SK-N-SH treated with all-trans-retinoic acid at 6 μM for 48 hours (cell line): ENCODE results near the gene ELOVL7.

Experiments
- ATAC-seq: fragments of 200-7000 bp; cut with Tn5 transposase; 3 replicates; pipeline ENCODE4 v1.9.1; 2020; ENCODE audit warnings: mild to moderate bottlenecking, moderate library complexity
- ARNTL ChIP-seq: fragments of 450-650 bp; formaldehyde crosslinking; IDR thresholded peaks from 2 replicates; pipeline ENCODE4 v1.5.0; 2020; ENCODE audit warnings: low read depth, mild to moderate bottlenecking, moderate library complexity, borderline replicate concordance
- BACH2 ChIP-seq: fragments of 250-450 bp; sonication (Bioruptor Pico); IDR thresholded peaks from 2 replicates; pipeline ENCODE4 v1.9.0; 2021; ENCODE audit warnings: mild to moderate bottlenecking, borderline replicate concordance
- CREB5 ChIP-seq: fragments of 250-450 bp; sonication (Bioruptor Pico); IDR thresholded peaks from 2 replicates; pipeline ENCODE4 v1.5.1; 2020; ENCODE audit warnings: low read depth, mild to moderate bottlenecking, moderate library complexity
- CSDC2 ChIP-seq: fragments of 250-450 bp; sonication (Bioruptor Pico); IDR thresholded peaks from 2 replicates; pipeline ENCODE4 v1.5.0; 2020; ENCODE audit warnings: mild to moderate bottlenecking, moderate library complexity
- CSRNP3 ChIP-seq: fragments of 250-450 bp; sonication (Bioruptor Pico); IDR thresholded peaks from 2 replicates; pipeline ENCODE4 v1.5.1; 2021; ENCODE audit warnings: mild to moderate bottlenecking, moderate library complexity
- ESRRG ChIP-seq: fragments of 250-450 bp; sonication (Bioruptor Pico); IDR thresholded peaks from 2 replicates; pipeline ENCODE4 v1.6.1; 2021; ENCODE audit warnings: mild to moderate bottlenecking
- GLIS3 ChIP-seq: fragments of 250-450 bp; sonication (Bioruptor Pico); IDR thresholded peaks from 2 replicates; pipeline ENCODE4 v1.5.0; 2020; ENCODE audit warnings: mild to moderate bottlenecking, moderate library complexity
- ISL1 ChIP-seq: fragments of 250-450 bp; sonication (Bioruptor Pico); IDR thresholded peaks from 2 replicates; pipeline ENCODE4 v2.1.2; 2022; ENCODE audit warnings: mild to moderate bottlenecking, moderate library complexity
- OSR1 ChIP-seq: fragments of 250-450 bp; sonication (Bioruptor Pico); IDR thresholded peaks from 2 replicates; pipeline ENCODE4 v1.8.0; 2022; ENCODE audit warnings: moderate library complexity, mild to moderate bottlenecking, inconsistent platforms
- PATZ1 ChIP-seq: fragments of 250-450 bp; sonication (Bioruptor Pico); IDR thresholded peaks from 2 replicates; pipeline ENCODE4 v1.8.0; 2020; ENCODE audit warnings: mild to moderate bottlenecking, moderate library complexity, borderline replicate concordance
- POU6F1 ChIP-seq: fragments of 250-450 bp; sonication (Bioruptor Pico); IDR thresholded peaks from 2 replicates; pipeline ENCODE4 v1.8.0; 2021; ENCODE audit warnings: low read depth, mild to moderate bottlenecking, moderate library complexity, borderline replicate concordance
- PPARA ChIP-seq: fragments of 250-450 bp; sonication (Bioruptor Pico); IDR thresholded peaks from 2 replicates; pipeline ENCODE4 v1.5.0; 2020; ENCODE audit warnings: mild to moderate bottlenecking, borderline replicate concordance
- RARB ChIP-seq: fragments of 250-450 bp; sonication (Bioruptor Pico); IDR thresholded peaks from 2 replicates; pipeline ENCODE4 v1.8.0; 2021; ENCODE audit warnings: mild to moderate bottlenecking, moderate library complexity
- SNAI2 ChIP-seq: fragments of 250-450 bp; sonication (Bioruptor Pico); IDR thresholded peaks from 2 replicates; pipeline ENCODE4 v1.5.0; 2020; ENCODE audit warnings: mild to moderate bottlenecking, moderate library complexity
- TCF4 ChIP-seq: fragments of 250-450 bp; sonication (Bioruptor Pico); IDR thresholded peaks from 2 replicates; pipeline ENCODE4 v1.8.0; 2021; ENCODE audit warnings: mild to moderate bottlenecking, moderate library complexity, borderline replicate concordance
- TOX ChIP-seq: fragments of 250-450 bp; sonication (Bioruptor Pico); IDR thresholded peaks from 2 replicates; pipeline ENCODE4 v1.8.0; 2021; ENCODE audit warnings: mild to moderate bottlenecking, moderate library complexity, borderline replicate concordance
- TSHZ2 ChIP-seq: fragments of 250-450 bp; sonication (Bioruptor Pico); IDR thresholded peaks from 2 replicates; pipeline ENCODE4 v1.5.0; 2020; ENCODE audit warnings: mild to moderate bottlenecking, moderate library complexity
- ZFP3 ChIP-seq: fragments of 250-450 bp; sonication (Bioruptor Pico); IDR thresholded peaks from 2 replicates; pipeline ENCODE4 v1.5.0; 2020; ENCODE audit warnings: mild to moderate bottlenecking, moderate library complexity
- ZFP30 ChIP-seq: fragments of 450-650 bp; formaldehyde crosslinking; IDR thresholded peaks from 2 replicates; pipeline ENCODE4 v1.5.0; 2022; ENCODE audit warnings: mild to moderate bottlenecking, moderate library complexity
- ZNF565 ChIP-seq: fragments of 450-650 bp; formaldehyde crosslinking; conservative IDR thresholded peaks from 2 replicates; pipeline ENCODE4 v1.5.0; 2020; ENCODE audit warnings: low read depth, mild to moderate bottlenecking, moderate library complexity
- ZNF70 ChIP-seq: fragments of 450-650 bp; formaldehyde crosslinking; IDR thresholded peaks from 2 replicates; pipeline ENCODE4 v1.5.0; 2020; ENCODE audit warnings: mild to moderate bottlenecking, moderate library complexity
- ZNF8 ChIP-seq: fragments of 450-650 bp; formaldehyde crosslinking; IDR thresholded peaks from 2 replicates; pipeline ENCODE4 v1.5.0; 2020; ENCODE audit warnings: mild to moderate bottlenecking, moderate library complexity

Gene ELOVL7

GRCh38 chr5:60856066-60856465 lies 12.0 kb upstream of the ELOVL7 start:
- ATAC-seq = no peak

GRCh38 chr5:60852940-60853339 lies 8.9 kb upstream of the ELOVL7 start:
- TF ChIP-seq ZNF8 (CRISPR knock-in tag) = no peak
- no peak for ATAC-seq

More at GRCh38 chr5:60856066-60856465, 12.0 kb upstream of the ELOVL7 start:
- TF ChIP-seq ZNF8 (CRISPR knock-in tag) (no peak), ARNTL (no peak), ZFP30 (no peak), ISL1 (no peak), ZNF70 (CRISPR knock-in tag) (no peak), GLIS3 (no peak), ZFP3 (CRISPR knock-in tag) (no peak), BACH2 (no peak), TCF4 (CRISPR knock-in tag) (no peak), ESRRG (CRISPR knock-in tag) (no peak), CREB5 (CRISPR knock-in tag) (no peak), CSDC2 (CRISPR knock-in tag) (no peak), OSR1 (CRISPR knock-in tag) (no peak), PPARA (CRISPR knock-in tag) (no peak), PATZ1 (CRISPR knock-in tag) (no peak), TSHZ2 (CRISPR knock-in tag) (no peak), ZNF565 (CRISPR knock-in tag) (no peak), POU6F1 (CRISPR knock-in tag) (no peak), RARB (no peak), CSRNP3 (no peak)
- TF ChIP-seq, all 23 proteins: peak for 0

GRCh38 chr5:60852317-60852716 lies 8.2 kb upstream of the ELOVL7 start:
- ATAC-seq = no peak
- TF ChIP-seq ZFP3 (CRISPR knock-in tag) = no peak
- TF ChIP-seq TCF4 (CRISPR knock-in tag) = no peak
- no peak for TF ChIP-seq SNAI2 (CRISPR knock-in tag)
- TF ChIP-seq ZNF565 (CRISPR knock-in tag) = no peak
- no peak for TF ChIP-seq ESRRG (CRISPR knock-in tag)
- no peak for TF ChIP-seq ZFP30
- TF ChIP-seq PPARA (CRISPR knock-in tag) = no peak
- TF ChIP-seq OSR1 (CRISPR knock-in tag) = no peak
- no peak for TF ChIP-seq CSDC2 (CRISPR knock-in tag)
- no peak for TF ChIP-seq ZNF8 (CRISPR knock-in tag)
- TF ChIP-seq CREB5 (CRISPR knock-in tag) = no peak
- no peak for TF ChIP-seq CSRNP3
- no peak for TF ChIP-seq BACH2
- no peak for TF ChIP-seq TOX (CRISPR knock-in tag)
- no peak for TF ChIP-seq RARB
- no peak for TF ChIP-seq GLIS3
